Spleen (tissue), 11 donors: ENCODE results near the gene ARHGAP25. TPM values are rescaled to one million over a fixed set of nuclear protein-coding genes. Genes with fewer than 3 reads are reported as not detected.

Experiments used
- DNase-seq: peaks from one replicate; pipeline ENCODE4 v3.0.0-alpha.2; 2020
- H3K27ac ChIP-seq, 8 donors: fragments of 200-600 bp; sonication (generic) in 7 of 8; 1 replicate in 4 of 8; 2 replicates in 4 of 8; pipeline versions ENCODE4 v1.5.0 to v1.8.0; 2016 to 2021; ENCODE audit warnings: inconsistent platforms in 4 of 8, mild to moderate bottlenecking in 4 of 8, moderate library complexity in 1 of 8
- H3K27me3 ChIP-seq, 7 donors: fragments of 200-600 bp; sonication (generic) in 6 of 7; replicated peaks in 1 of 7; 1 replicate in 4 of 7; 2 replicates in 3 of 7; pipeline versions ENCODE4 v1.5.0 to v1.8.0; 2016 to 2021; ENCODE audit warnings: inconsistent platforms in 3 of 7, mild to moderate bottlenecking in 1 of 7
- H3K36me3 ChIP-seq, 6 donors: fragments of 200-600 bp; sonication (generic) in 5 of 6; 1 replicate in 4 of 6; 2 replicates in 2 of 6; pipeline versions ENCODE4 v1.5.0 to v1.8.0; 2016 to 2021; ENCODE audit warnings: inconsistent platforms in 2 of 6
- H3K4me1 ChIP-seq, 6 donors: fragments of 200-600 bp; sonication (generic) in 5 of 6; 1 replicate in 3 of 6; 2 replicates in 3 of 6; pipeline versions ENCODE4 v1.5.0 to v1.8.0; 2016 to 2021; ENCODE audit warnings: inconsistent platforms in 3 of 6
- H3K4me3 ChIP-seq, 8 donors: fragments of 200-600 bp; sonication (generic) in 7 of 8; 1 replicate in 4 of 8; 2 replicates in 4 of 8; pipeline versions ENCODE4 v1.5.0 to v1.8.0; 2016 to 2021; ENCODE audit warnings: inconsistent platforms in 4 of 8, mild to moderate bottlenecking in 4 of 8, moderate library complexity in 2 of 8
- H3K9me3 ChIP-seq, 8 donors: fragments of 200-600 bp; sonication (generic) in 7 of 8; 1 replicate in 4 of 8; 2 replicates in 4 of 8; pipeline versions ENCODE4 v1.5.0 to v1.8.0; 2016 to 2021; ENCODE audit warnings: inconsistent platforms in 4 of 8
- POLR2A ChIP-seq, 3 donors: fragments of 450-650 bp; IDR thresholded peaks; one replicate each; pipeline ENCODE4 v1.5.1; 2017; ENCODE audit warnings: antibody characterized with exemption in 3 of 3, mild to moderate bottlenecking in 1 of 3
- POLR2AphosphoS5 ChIP-seq, 3 donors: sonication (generic); formaldehyde crosslinking; IDR thresholded peaks; one replicate each; pipeline ENCODE4 v1.5.1; 2017; ENCODE audit warnings: antibody characterized with exemption in 3 of 3
- WGBS, 5 donors: extraction: QIAGEN DNeasy Blood & Tissue Kit in 3 of 5; methylation state at CpG; one replicate each; pipeline versions ENCODE4 v1.1.5 to v1.1.7; 2013 to 2018; 5-methylcytosine and 5-hydroxymethylcytosine counted together
- intact Hi-C: fragments of 100-400 bp; cut with DNase I; formaldehyde crosslinking; loops from one replicate; pipeline ENCODE4 v1.15.0; 2023; ENCODE audit warnings: low total_unique reads
- polyA plus RNA-seq, 3 donors: library from polyadenylated mRNA; stranded (reverse); fragments of 200-250 nt; gene quantifications; one replicate each; pipeline ENCODE4 v1.2.1, GENCODE V29; 2013
- total RNA-seq, 7 donors: library from RNA; depleted of rRNA in 3 of 7; stranded (reverse); fragments of >200 nt in 3 of 7; fragmentation: NEBNext Ultra II Directional in 4 of 7; extraction: Animal tissue kit (Norgen Biotek cat#: 25700) in 4 of 7; gene quantifications; one replicate each; pipeline versions ENCODE4 v1.1.0 to v1.2.1, GENCODE V29; 2016 to 2021
- TF ChIP-seq, protein P1 (sequence below), 11 experiments: fragments of 200-600 bp in 7 of 11; fragments of 450-650 bp in 4 of 11; sonication (generic) in 4 of 11; IDR thresholded peaks in 8 of 11; conservative IDR thresholded peaks in 3 of 11; 1 replicate in 7 of 11; 2 replicates in 4 of 11; pipeline versions ENCODE4 v1.4.0 to v1.8.0; 2016 to 2021; ENCODE audit warnings: antibody characterized with exemption in 11 of 11, inconsistent platforms in 4 of 11, mild to moderate bottlenecking in 1 of 11
- donor health status: healthy with polysubstance abuse.
- donor health status: DM: no; HTN: no; CAD: no; lungs with moderate emphysema.
- donor health status: DM: no; HTN: no; CAD: no.
- donor health status: Bipolar disorder and iron deficiency.
- donor health status: healthy.
- donor health status: DM: no; HTN: no; CAD: no.
- donor health status: DM: yes; HTN: yes; CAD: no.

Gene ARHGAP25
- total and polyA plus RNA-seq, 10 donors = 72.0 to 173 (median 130) TPM

DNA sequence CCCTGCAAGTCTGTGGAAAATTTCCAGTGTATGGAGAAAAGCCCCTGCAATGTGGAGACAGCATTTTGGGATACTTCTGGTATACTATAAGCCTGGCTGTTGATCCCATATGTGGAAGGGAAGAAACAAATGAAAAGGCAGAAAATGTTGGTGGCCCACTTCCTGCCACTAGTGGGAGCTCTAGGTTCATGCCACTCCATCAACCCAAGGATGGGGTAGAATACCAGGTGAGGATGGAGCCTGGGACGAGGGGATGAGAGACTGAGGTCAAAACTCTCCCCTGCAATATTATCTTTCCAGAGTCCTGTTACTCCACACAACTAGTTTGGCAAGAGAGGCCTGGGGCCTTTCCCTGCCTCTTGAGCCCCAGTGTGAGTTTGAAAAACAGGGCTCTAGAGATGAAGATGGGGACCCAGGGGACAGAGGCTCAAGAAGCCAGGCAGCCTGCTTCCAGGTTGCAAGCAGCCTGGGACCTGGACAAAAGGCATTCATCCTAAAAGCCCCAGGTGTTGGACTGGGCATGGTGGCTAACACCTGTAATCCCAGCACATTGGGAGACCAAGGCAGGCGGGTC, 104.7 kb downstream of the ARHGAP25 start:
- TF ChIP-seq, protein P1, sequence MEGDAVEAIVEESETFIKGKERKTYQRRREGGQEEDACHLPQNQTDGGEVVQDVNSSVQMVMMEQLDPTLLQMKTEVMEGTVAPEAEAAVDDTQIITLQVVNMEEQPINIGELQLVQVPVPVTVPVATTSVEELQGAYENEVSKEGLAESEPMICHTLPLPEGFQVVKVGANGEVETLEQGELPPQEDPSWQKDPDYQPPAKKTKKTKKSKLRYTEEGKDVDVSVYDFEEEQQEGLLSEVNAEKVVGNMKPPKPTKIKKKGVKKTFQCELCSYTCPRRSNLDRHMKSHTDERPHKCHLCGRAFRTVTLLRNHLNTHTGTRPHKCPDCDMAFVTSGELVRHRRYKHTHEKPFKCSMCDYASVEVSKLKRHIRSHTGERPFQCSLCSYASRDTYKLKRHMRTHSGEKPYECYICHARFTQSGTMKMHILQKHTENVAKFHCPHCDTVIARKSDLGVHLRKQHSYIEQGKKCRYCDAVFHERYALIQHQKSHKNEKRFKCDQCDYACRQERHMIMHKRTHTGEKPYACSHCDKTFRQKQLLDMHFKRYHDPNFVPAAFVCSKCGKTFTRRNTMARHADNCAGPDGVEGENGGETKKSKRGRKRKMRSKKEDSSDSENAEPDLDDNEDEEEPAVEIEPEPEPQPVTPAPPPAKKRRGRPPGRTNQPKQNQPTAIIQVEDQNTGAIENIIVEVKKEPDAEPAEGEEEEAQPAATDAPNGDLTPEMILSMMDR (IDR thresholded peaks at IDR 0.05 in 8 of 11, conservative IDR thresholded peaks at IDR 0.05 in 3 of 11) = peak in 10 of 11 experiments; percentile 17 to 73 (median 56)
- TF ChIP-seq POLR2AphosphoS5 (IDR thresholded peaks at IDR 0.05) = no peak
- TF ChIP-seq POLR2A (IDR thresholded peaks at IDR 0.05) = no peak
- Histone ChIP-seq H3K4me1 (peaks cover 9 to 44% (median 34%) of the 10 kb centered on the region in 6 donors), H3K36me3 (no peaks in the 10 kb centered on the region), H3K27ac (no peak overlapping the region), H3K9me3 (no peaks in the 10 kb centered on the region), H3K27me3 (no peaks in the 10 kb centered on the region), H3K4me3 (no peak overlapping the region)
- intact Hi-C loops = no loop called here
- no peak for DNase-seq
- 84 to 91% (median 88%) methylated on average over 2 of the region's 2 CpGs for WGBS, 5 donors

DNA sequence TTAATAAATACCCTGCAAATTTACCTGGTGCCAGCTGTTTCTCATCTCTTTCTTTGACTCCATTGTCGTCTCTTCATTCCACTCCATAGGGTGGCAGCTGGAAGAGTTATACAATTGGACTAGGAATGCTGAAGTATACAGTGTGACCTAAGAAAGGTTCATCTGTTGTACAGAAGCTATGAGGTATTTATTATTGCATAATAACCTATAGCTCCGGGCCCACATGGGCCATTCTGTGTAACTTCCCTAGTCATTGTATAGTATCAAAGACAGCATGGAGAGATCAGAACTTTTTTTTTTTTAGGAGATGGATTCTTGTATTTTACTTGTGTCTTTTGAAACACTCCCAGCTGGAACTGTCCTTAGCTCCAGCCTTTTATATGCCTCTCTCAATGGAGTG, 110.4 kb downstream of the ARHGAP25 start:
- TF ChIP-seq POLR2AphosphoS5 (IDR thresholded peaks at IDR 0.05) (no peak), POLR2A (IDR thresholded peaks at IDR 0.05) (no peak)
- TF ChIP-seq, protein P1 (IDR thresholded peaks at IDR 0.05 in 8 of 11, conservative IDR thresholded peaks at IDR 0.05 in 3 of 11) = no peak
- Histone ChIP-seq H3K27me3 (no peaks in the 10 kb centered on the region), H3K36me3 (no peaks in the 10 kb centered on the region), H3K9me3 (no peaks in the 10 kb centered on the region), H3K27ac (no peak overlapping the region), H3K4me3 (no peak overlapping the region), H3K4me1 (no peaks in the 10 kb centered on the region)
- WGBS, 5 donors = 72 to 94% (median 82%) methylated on average over 2 of the region's 2 CpGs
- intact Hi-C loops = loop anchor here (10.0 kb wide), 1 partner anchor 60 kb away; no protein-coding TSS in a partner anchor
- no peak for DNase-seq

DNA sequence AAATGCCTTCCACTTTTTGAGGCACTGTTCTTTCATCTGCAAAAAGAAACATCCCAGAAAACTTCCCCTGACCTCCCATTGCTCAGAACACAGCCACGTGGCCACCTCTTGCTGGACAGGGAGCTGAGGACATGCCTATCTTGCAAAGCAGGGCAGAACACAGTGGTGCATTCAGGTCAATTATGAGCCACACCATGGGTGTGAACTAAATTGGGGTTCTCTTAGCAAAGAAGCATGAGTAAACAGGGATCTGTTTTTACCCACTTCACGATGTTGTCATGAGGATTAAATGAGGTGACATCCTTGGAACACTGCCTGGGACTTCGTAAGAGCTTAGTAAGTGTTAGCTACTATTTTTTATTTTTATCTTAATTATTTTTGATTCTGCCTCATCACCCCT, 111.5 kb downstream of the ARHGAP25 start:
- WGBS, 5 donors = 74 to 89% (median 76%) methylated on average over 3 of the region's 3 CpGs
- TF ChIP-seq POLR2A (IDR thresholded peaks at IDR 0.05) (no peak), POLR2AphosphoS5 (IDR thresholded peaks at IDR 0.05) (no peak)
- TF ChIP-seq, protein P1 (IDR thresholded peaks at IDR 0.05 in 8 of 11, conservative IDR thresholded peaks at IDR 0.05 in 3 of 11) = no peak
- Histone ChIP-seq H3K9me3 (no peaks in the 10 kb centered on the region), H3K36me3 (no peaks in the 10 kb centered on the region), H3K27me3 (no peaks in the 10 kb centered on the region), H3K4me3 (no peak overlapping the region), H3K4me1 (no peaks in the 10 kb centered on the region), H3K27ac (no peak overlapping the region)
- DNase-seq = no peak
- intact Hi-C loops = loop anchor here (10.0 kb wide), 1 partner anchor 59 kb away; no protein-coding TSS in a partner anchor

DNA sequence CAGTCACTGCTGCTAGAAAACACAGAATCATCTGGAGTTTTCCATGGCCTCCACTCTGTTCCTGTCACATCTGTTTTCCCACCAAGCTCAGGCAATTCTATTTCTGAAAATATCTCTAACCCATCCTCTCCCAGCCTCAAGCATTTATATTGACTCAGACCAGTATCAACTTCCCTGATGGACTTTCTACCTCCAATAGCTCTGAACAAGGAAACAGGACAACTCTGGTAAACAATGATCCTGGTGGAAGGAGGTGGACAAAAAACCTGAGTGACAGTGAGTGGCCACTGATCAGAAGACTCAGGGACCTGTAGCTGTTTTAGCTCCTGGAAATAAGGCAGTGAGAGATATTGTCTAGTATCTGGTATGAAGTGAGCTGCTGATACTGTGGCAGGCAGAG, 113.1 kb downstream of the ARHGAP25 start:
- no peaks in the 10 kb centered on the region for H3K27me3 ChIP-seq
- TF ChIP-seq POLR2A (IDR thresholded peaks at IDR 0.05) (no peak), POLR2AphosphoS5 (IDR thresholded peaks at IDR 0.05) (no peak)
- TF ChIP-seq, protein P1 (IDR thresholded peaks at IDR 0.05 in 8 of 11, conservative IDR thresholded peaks at IDR 0.05 in 3 of 11) = no peak
- H3K36me3 ChIP-seq = no peaks in the 10 kb centered on the region
- intact Hi-C loops = loop anchor here (10.0 kb wide), 1 partner anchor 57 kb away; no protein-coding TSS in a partner anchor
- H3K4me1 ChIP-seq = no peaks in the 10 kb centered on the region
- no peak overlapping the region for H3K27ac ChIP-seq
- H3K4me3 ChIP-seq = no peak overlapping the region
- no peaks in the 10 kb centered on the region for H3K9me3 ChIP-seq
- DNase-seq = no peak
